HepG2 (cell line): ENCODE measurements around the gene MADD. TPM values are rescaled to one million over a fixed set of nuclear protein-coding genes. Genes with fewer than 3 reads are reported as not detected.

ENCODE experiments used
- AHDC1 ChIP-seq: sonication (generic); formaldehyde crosslinking; IDR thresholded peaks from 2 replicates; pipeline ENCODE4 v1.5.1; 2020; ENCODE audit warnings: mild to moderate bottlenecking, missing genetic modification reagents, borderline replicate concordance
- ARID4A ChIP-seq: sonication (generic); formaldehyde crosslinking; IDR thresholded peaks from 2 replicates; pipeline ENCODE4 v1.5.0; 2020; ENCODE audit warnings: mild to moderate bottlenecking, missing genetic modification reagents, borderline replicate concordance
- FUBP1 ChIP-seq: sonication (generic); formaldehyde crosslinking; IDR thresholded peaks from 2 replicates; pipeline ENCODE4 v1.5.1; 2020; ENCODE audit warnings: missing genetic modification reagents, mild to moderate bottlenecking, borderline replicate concordance
- JUNB ChIP-seq: sonication (generic); formaldehyde crosslinking; IDR thresholded peaks from 2 replicates; pipeline ENCODE4 v1.8.0; 2022; ENCODE audit warnings: missing genetic modification reagents, mild to moderate bottlenecking, borderline replicate concordance
- MAZ ChIP-seq, 2 experiments: sonication (generic) in 1 of 2; formaldehyde crosslinking in 1 of 2; IDR thresholded peaks; 2 replicates each; pipeline versions ENCODE4 v1.5.0 to v1.6.1; 2012 to 2020; ENCODE audit warnings: low read depth in 2 of 2, mild to moderate bottlenecking in 2 of 2, borderline replicate concordance in 1 of 2, improper control_type of control experiment in 1 of 2, low read length in 1 of 2, missing genetic modification reagents in 1 of 2, moderate library complexity in 1 of 2
- MEIS2 ChIP-seq: sonication (generic); formaldehyde crosslinking; IDR thresholded peaks from 2 replicates; pipeline ENCODE4 v1.9.0; 2021; ENCODE audit warnings: mild to moderate bottlenecking, missing genetic modification reagents
- MTF2 ChIP-seq: sonication (generic); formaldehyde crosslinking; IDR thresholded peaks from 2 replicates; pipeline ENCODE4 v1.5.0; 2020; ENCODE audit warnings: missing genetic modification reagents, borderline replicate concordance
- ZNF142 ChIP-seq: sonication (generic); formaldehyde crosslinking; IDR thresholded peaks from 2 replicates; pipeline ENCODE4 v1.4.0; 2020; ENCODE audit warnings: missing genetic modification reagents
- ZNF615 ChIP-seq: sonication (generic); formaldehyde crosslinking; IDR thresholded peaks from 2 replicates; pipeline ENCODE4 v1.5.0; 2020; ENCODE audit warnings: mild to moderate bottlenecking, missing genetic modification reagents, borderline replicate concordance
- ZNF816 ChIP-seq: sonication (generic); formaldehyde crosslinking; IDR thresholded peaks from 2 replicates; pipeline ENCODE4 v1.8.0; 2022; ENCODE audit warnings: missing genetic modification reagents, mild to moderate bottlenecking, borderline replicate concordance
- polyA plus RNA-seq, 8 experiments: library from polyadenylated mRNA; depleted of rRNA in 3 of 8; stranded (reverse) in 7 of 8; unstranded in 1 of 8; fragments of >200 nt; fragmentation: Illumina TruSeq in 4 of 8; extraction: Trizol in 4 of 8; gene quantifications; 2 replicates each; pipeline versions ENCODE4 v1.2.1 to v1.2.3, GENCODE V29; 2011 to 2016; ENCODE audit warnings: low read depth in 4 of 8, missing spikeins in 1 of 8, mixed read lengths in 1 of 8; ENCODE audit not compliant: insufficient read depth in 1 of 8
- total RNA-seq, 5 experiments: library from RNA; depleted of rRNA; stranded (reverse); fragments of >200 nt; fragmentation: Illumina TruSeq; extraction: Trizol; gene quantifications; 2 replicates each; pipeline ENCODE4 v1.2.3, GENCODE V29; 2016; ENCODE audit warnings: low read depth in 1 of 5

MADD gene
- total and polyA plus RNA-seq, 2 of the 13 experiments (the other 11 are each of a cell fraction or from before 2014, with no cell fraction given): 18.0 to 29.2 TPM

GRCh38 chr11:47253660-47254059 is 16.3 kb upstream of the MADD start (continued):
- TF ChIP-seq JUNB (no peak), FUBP1 (CRISPR knock-in tag) (no peak), MAZ (IDR thresholded peaks at IDR 0.05; ENCODE audit: borderline replicate concordance, low read depth, low read length) (no peak; the same call in 1 of the 2 replicates), MAZ (CRISPR knock-in tag; IDR thresholded peaks at IDR 0.05; ENCODE audit: low read depth) (no peak), MTF2 (CRISPR knock-in tag) (no peak), ZNF816 (CRISPR knock-in tag) (no peak), ZNF142 (CRISPR knock-in tag) (no peak), ZNF615 (CRISPR knock-in tag) (no peak), ARID4A (CRISPR knock-in tag) (peak; percentile 25; the same call in 1 of the 2 replicates), AHDC1 (no peak), MEIS2 (CRISPR knock-in tag) (peak; percentile 32; the same call in 1 of the 2 replicates)
